B cell (primary cell): ENCODE data around the gene ERP27. TPM values are rescaled to one million over a fixed set of nuclear protein-coding genes. Genes with fewer than 3 reads are reported as not detected.

Experiments used
- ATAC-seq: fragments of 200-7000 bp; cut with Tn5 transposase; one replicate; pipeline ENCODE4 v1.10.0; 2021; ENCODE audit warnings: low read depth, mild to moderate bottlenecking, moderate number of reproducible peaks, moderate library complexity
- CTCF ChIA-PET: fragments of 350-600 bp; sonication (Branson Sonifier 250); formaldehyde crosslinking; loops from one replicate; lab custom pipeline; 2021; ENCODE audit warnings: antibody characterized with exemption, inconsistent platforms; lab: Charles Lee
- POLR2A ChIA-PET: fragments of 350-600 bp; sonication (Branson Sonifier 250); formaldehyde crosslinking; loops from one replicate; lab custom pipeline; 2021; ENCODE audit warnings: antibody characterized with exemption; lab: Charles Lee
- DNase-seq: peaks from one replicate; pipeline ENCODE4 v3.0.0; 2013
- H2AFZ ChIP-seq: 2 replicates; pipeline ENCODE4 v1.6.1; 2012; ENCODE audit warnings: mild to moderate bottlenecking, low read depth, low read length; ENCODE audit not compliant: insufficient read depth, poor library complexity, severe bottlenecking
- H3K27ac ChIP-seq, 2 donors: 1 replicate in 1 of 2; 2 replicates in 1 of 2; pipeline ENCODE4 v1.5.1; 2012 to 2013; ENCODE audit warnings: low read length in 2 of 2, mild to moderate bottlenecking in 2 of 2, moderate library complexity in 1 of 2
- H3K27me3 ChIP-seq, 4 experiments: fragments of 200-600 bp in 1 of 4; sonication (generic) in 1 of 4; replicated peaks in 1 of 4; 1 replicate in 2 of 4; 2 replicates in 2 of 4; pipeline versions ENCODE4 v1.6.1 to v1.7.0; 2013 to 2016; ENCODE audit warnings: low read length in 3 of 4, mild to moderate bottlenecking in 2 of 4, mixed read lengths in 1 of 4, moderate library complexity in 1 of 4; ENCODE audit not compliant: insufficient read depth in 4 of 4, control insufficient read depth in 3 of 4; ENCODE audit errors: control extremely low read depth in 1 of 4
- H3K36me3 ChIP-seq, 2 experiments: replicated peaks in 1 of 2; 1 replicate in 1 of 2; 2 replicates in 1 of 2; pipeline versions ENCODE4 v1.6.1 to v1.7.1; 2013; ENCODE audit warnings: low read length in 1 of 2; ENCODE audit not compliant: insufficient read depth in 2 of 2, control insufficient read depth in 1 of 2; ENCODE audit errors: control extremely low read depth in 1 of 2, extremely low read depth in 1 of 2
- H3K4me1 ChIP-seq, 2 donors: fragments of 200-600 bp in 1 of 2; sonication (generic) in 1 of 2; 1 replicate in 1 of 2; 2 replicates in 1 of 2; pipeline versions ENCODE4 v1.5.1 to v1.6.1; 2013 to 2017; ENCODE audit warnings: low read length in 2 of 2; ENCODE audit not compliant: control insufficient read depth in 2 of 2, insufficient read depth in 2 of 2
- H3K4me2 ChIP-seq: replicated peaks from 2 replicates; pipeline ENCODE3; 2012; ENCODE audit warnings: mild to moderate bottlenecking, low read depth, low read length; ENCODE audit not compliant: poor library complexity, severe bottlenecking
- H3K4me3 ChIP-seq, 5 experiments: fragments of 200-600 bp in 1 of 5; sonication (generic) in 1 of 5; 1 replicate in 3 of 5; 2 replicates in 2 of 5; pipeline versions ENCODE4 v1.5.1 to v1.7.0; 2011 to 2016; ENCODE audit warnings: low read length in 4 of 5, mild to moderate bottlenecking in 4 of 5, low read depth in 2 of 5, control low read depth in 1 of 5, moderate library complexity in 1 of 5; ENCODE audit not compliant: insufficient read depth in 1 of 5; ENCODE audit errors: control extremely low read depth in 1 of 5, extremely low read depth in 1 of 5
- H3K79me2 ChIP-seq: fragments of 200-600 bp; sonication (generic); one replicate; pipeline ENCODE4 v1.6.0; 2016; ENCODE audit warnings: low read length; ENCODE audit not compliant: control insufficient read depth, insufficient read depth
- H3K9ac ChIP-seq: fragments of 200-600 bp; sonication (generic); 2 replicates; pipeline ENCODE4 v1.6.1; 2017; ENCODE audit warnings: mild to moderate bottlenecking, low read length, moderate library complexity
- H3K9me3 ChIP-seq, 3 donors: one replicate each; pipeline versions ENCODE4 v1.6.1 to v1.7.1; 2013; ENCODE audit warnings: low read length in 2 of 3; ENCODE audit not compliant: control insufficient read depth in 2 of 3, insufficient read depth in 1 of 3; ENCODE audit errors: control extremely low read depth in 1 of 3
- H4K20me1 ChIP-seq: 2 replicates; pipeline ENCODE4 v1.6.0; 2012; ENCODE audit warnings: mild to moderate bottlenecking, low read length; ENCODE audit not compliant: insufficient read depth, control insufficient read depth, poor library complexity, severe bottlenecking
- H3K27ac Mint-ChIP-seq: one replicate; pipeline ENCODE4 v1.8.0; 2021; ENCODE audit warnings: mixed read lengths
- H3K27me3 Mint-ChIP-seq: one replicate; pipeline ENCODE4 v1.8.0; 2021; ENCODE audit warnings: mixed read lengths
- H3K4me1 Mint-ChIP-seq: one replicate; pipeline ENCODE4 v1.8.0; 2021; ENCODE audit warnings: mixed read lengths
- H3K4me3 Mint-ChIP-seq: one replicate; pipeline ENCODE4 v1.8.0; 2021; ENCODE audit warnings: mixed read lengths
- H3K9me3 Mint-ChIP-seq: one replicate; pipeline ENCODE4 v1.8.0; 2022; ENCODE audit warnings: mixed read lengths; ENCODE audit not compliant: insufficient read depth
- CTCF ChIP-seq: fragments of 200-600 bp; IDR thresholded peaks from one replicate; pipeline ENCODE4 v1.8.0; 2022; ENCODE audit warnings: antibody characterized with exemption, mild to moderate bottlenecking
- EZH2 ChIP-seq: IDR thresholded peaks from 2 replicates; pipeline ENCODE4 v1.6.1; 2012; ENCODE audit warnings: borderline replicate concordance, low read depth, mild to moderate bottlenecking, moderate library complexity, low read length; ENCODE audit not compliant: insufficient read depth, poor library complexity, severe bottlenecking
- WGBS: methylation state at CpG from one replicate; pipeline ENCODE4 v1.1.5; 2013; ENCODE audit warnings: missing lambda C conversion rate; ENCODE audit not compliant: insufficient coverage; 5-methylcytosine and 5-hydroxymethylcytosine counted together
- intact Hi-C: fragments of 100-400 bp; cut with micrococcal nuclease; formaldehyde crosslinking; loops from one replicate; pipeline ENCODE4 v1.10.0; 2022
- polyA plus RNA-seq: library from polyadenylated mRNA; depleted of rRNA; stranded (reverse); fragments of >200 nt; gene quantifications from 2 replicates; pipeline ENCODE4 v1.2.3, GENCODE V29; 2012
- total RNA-seq, 2 donors: library from RNA; stranded (reverse); fragments of 120-200 nt in 1 of 2; gene quantifications; 1 replicate in 1 of 2; 2 replicates in 1 of 2; pipeline versions ENCODE4 v1.2.3 to v1.2.4, GENCODE V29; 2013 to 2022

ERP27 gene
- total and polyA plus RNA-seq, 2 donors (not counting 1 experiment from before 2014, with no cell fraction given), result 7.8 to 9.0 TPM

GRCh38 chr12:14982562-14982961 is 44.2 kb upstream of the ERP27 start:
- Histone ChIP-seq H3K27me3 (no peaks in the 10 kb centered on the region), H4K20me1 (no peaks in the 10 kb centered on the region), H3K9ac (peak overlapping the region; percentile 9), H3K4me1 (peaks cover 36 to 48% of the 10 kb centered on the region in 2 donors), H3K9me3 (no peaks in the 10 kb centered on the region), H3K79me2 (peaks cover 11% of the 10 kb centered on the region), H2AFZ (peak overlapping the region; percentile 11), H3K4me3 (peak overlapping the region in 1 of 5 experiments; percentile 4), H3K27ac (peak overlapping the region in 1 of 2 donors; percentile 46), H3K4me2 (peak overlapping the region; percentile 47), H3K36me3 (no peaks in the 10 kb centered on the region)
- Mint-ChIP-seq H3K9me3 (no peaks in the 10 kb centered on the region), H3K4me1 (peaks cover 45% of the 10 kb centered on the region), H3K4me3 (peak overlapping the region; percentile 17), H3K27ac (peak overlapping the region; percentile 70), H3K27me3 (no peaks in the 10 kb centered on the region)
- no CpG with 5 or more reads among the region's 1 CpG for WGBS
- DNase-seq (no peak), ATAC-seq (no peak)
- ChIA-PET CTCF (interaction anchor here (0.6 to 1.1 kb wide), 3 partner anchors 13 to 259 kb away, joined by 3 to 5 read pairs (median 5); partner anchors contain the start of gene ERP27), POLR2A (no interaction called here)
- TF ChIP-seq EZH2 (no peak), CTCF (no peak)
- intact Hi-C loops, result no loop called here

GRCh38 chr12:14981049-14981448 is 42.7 kb upstream of the ERP27 start:
- Histone ChIP-seq H3K4me1 (peaks cover 36 to 48% of the 10 kb centered on the region in 2 donors), H4K20me1 (no peaks in the 10 kb centered on the region), H3K27me3 (no peaks in the 10 kb centered on the region), H3K9me3 (no peaks in the 10 kb centered on the region), H3K27ac (peak overlapping the region in 1 of 2 donors; percentile 14), H3K79me2 (peaks cover 11% of the 10 kb centered on the region), H3K9ac (no peak overlapping the region), H3K36me3 (no peaks in the 10 kb centered on the region), H3K4me3 (no peak overlapping the region), H2AFZ (no peak overlapping the region), H3K4me2 (peak overlapping the region; percentile 16)
- no peaks in the 10 kb centered on the region for H3K27me3 Mint-ChIP-seq
- WGBS, result 38% methylated on average over 2 of the region's 2 CpGs
- ChIA-PET CTCF (interaction anchor here (1.0 to 2.5 kb wide), 3 partner anchors 42 to 133 kb away, joined by 5 to 6 read pairs (median 6); partner anchors contain the start of gene ERP27), POLR2A (no interaction called here)
- TF ChIP-seq CTCF, result no peak
- no peak for TF ChIP-seq EZH2
- peaks cover 39% of the 10 kb centered on the region for H3K4me1 Mint-ChIP-seq
- no peaks in the 10 kb centered on the region for H3K9me3 Mint-ChIP-seq
- DNase-seq (peak; percentile 61), ATAC-seq (no peak)
- H3K4me3 Mint-ChIP-seq, result no peak overlapping the region
- intact Hi-C loops, result no loop called here
- H3K27ac Mint-ChIP-seq, result no peak overlapping the region
